H9 (cell line): ENCODE results near the gene IKZF1. TPM values are rescaled to one million over a fixed set of nuclear protein-coding genes. Genes with fewer than 3 reads are reported as not detected.

Experiments
- DNase-seq: peaks from one replicate; pipeline ENCODE4 v3.0.0-alpha.2; 2017
- H2AFZ ChIP-seq: one replicate; pipeline ENCODE4 v1.6.1; 2013; ENCODE audit warnings: mild to moderate bottlenecking, low read length, control low read depth, moderate library complexity
- H2AK5ac ChIP-seq: 2 replicates; pipeline ENCODE4 v1.6.1; 2013; ENCODE audit warnings: low read length, control low read depth, mixed read lengths; ENCODE audit not compliant: insufficient read length
- H2BK120ac ChIP-seq: one replicate; pipeline ENCODE4 v1.6.1; 2013; ENCODE audit warnings: low read depth, mild to moderate bottlenecking, low read length, control low read depth, inconsistent platforms; ENCODE audit not compliant: poor library complexity, severe bottlenecking
- H2BK12ac ChIP-seq: 2 replicates; pipeline ENCODE4 v1.6.1; 2013; ENCODE audit warnings: low read length, control low read depth, mixed read lengths, low read depth; ENCODE audit not compliant: insufficient read length
- H2BK15ac ChIP-seq: 2 replicates; pipeline ENCODE4 v1.6.1; 2013; ENCODE audit warnings: low read depth, low read length, control low read depth
- H2BK20ac ChIP-seq: one replicate; pipeline ENCODE4 v1.6.1; 2013; ENCODE audit warnings: low read depth, mild to moderate bottlenecking, low read length, control low read depth, inconsistent platforms; ENCODE audit not compliant: poor library complexity, severe bottlenecking
- H2BK5ac ChIP-seq: 2 replicates; pipeline ENCODE4 v1.6.1; 2013; ENCODE audit warnings: low read length, control low read depth, mixed read lengths; ENCODE audit not compliant: insufficient read length
- H3K14ac ChIP-seq: 2 replicates; pipeline ENCODE4 v1.6.1; 2013; ENCODE audit warnings: low read length, control low read depth; ENCODE audit not compliant: insufficient read depth
- H3K18ac ChIP-seq: 2 replicates; pipeline ENCODE4 v1.6.1; 2013; ENCODE audit warnings: low read depth, mild to moderate bottlenecking, mixed read lengths, low read length, control low read depth; ENCODE audit not compliant: insufficient read length
- H3K23ac ChIP-seq: 2 replicates; pipeline ENCODE4 v1.6.1; 2013; ENCODE audit warnings: low read length, control low read depth, mixed read lengths, low read depth; ENCODE audit not compliant: insufficient read length
- H3K23me2 ChIP-seq: 2 replicates; pipeline ENCODE4 v1.6.1; 2013; ENCODE audit warnings: low read depth, mild to moderate bottlenecking, mixed read lengths, low read length, control low read depth; ENCODE audit not compliant: insufficient read length, poor library complexity, severe bottlenecking
- H3K27ac ChIP-seq: 2 replicates; pipeline ENCODE4 v1.5.1; 2013; ENCODE audit warnings: low read length, control low read depth, mixed read lengths, low read depth; ENCODE audit not compliant: insufficient read length
- H3K27me3 ChIP-seq: 2 replicates; pipeline ENCODE4 v1.6.1; 2013; ENCODE audit warnings: low read length, control low read depth, inconsistent platforms; ENCODE audit not compliant: insufficient read depth
- H3K4ac ChIP-seq: 2 replicates; pipeline ENCODE4 v1.6.1; 2013; ENCODE audit warnings: low read depth, mild to moderate bottlenecking, control low read depth, inconsistent platforms, low read length, moderate library complexity
- H3K4me1 ChIP-seq: 2 replicates; pipeline ENCODE4 v1.6.1; 2013; ENCODE audit warnings: low read length, control low read depth, inconsistent platforms; ENCODE audit not compliant: insufficient read depth
- H3K4me2 ChIP-seq: 2 replicates; pipeline ENCODE4 v1.6.1; 2013; ENCODE audit warnings: low read length, control low read depth, mixed read lengths; ENCODE audit not compliant: insufficient read length, insufficient read depth
- H3K56ac ChIP-seq: 2 replicates; pipeline ENCODE4 v1.6.1; 2013; ENCODE audit warnings: low read depth, mild to moderate bottlenecking, mixed read lengths, low read length, control low read depth; ENCODE audit not compliant: insufficient read length
- H3K79me1 ChIP-seq: 2 replicates; pipeline ENCODE4 v1.6.1; 2013; ENCODE audit warnings: low read depth, mild to moderate bottlenecking, moderate library complexity, low read length, control low read depth, inconsistent platforms; ENCODE audit not compliant: insufficient read depth, poor library complexity, severe bottlenecking
- H3K79me2 ChIP-seq: 2 replicates; pipeline ENCODE4 v1.6.1; 2013; ENCODE audit warnings: low read length, control low read depth, inconsistent platforms; ENCODE audit not compliant: insufficient read depth
- H3K9ac ChIP-seq: 2 replicates; pipeline ENCODE4 v1.6.1; 2013; ENCODE audit warnings: low read length, control low read depth, mixed read lengths; ENCODE audit not compliant: insufficient read length; ENCODE audit errors: extremely low read depth
- H3K9me3 ChIP-seq: one replicate; pipeline ENCODE4 v1.6.1; 2013; ENCODE audit warnings: low read depth, low read length, inconsistent platforms; ENCODE audit not compliant: control insufficient read depth
- H3T11ph ChIP-seq: one replicate; pipeline ENCODE4 v1.6.1; 2013; ENCODE audit warnings: mild to moderate bottlenecking, low read length, control low read depth, inconsistent platforms
- H4K20me1 ChIP-seq: one replicate; pipeline ENCODE4 v1.6.1; 2013; ENCODE audit not compliant: control insufficient read depth, insufficient read length, insufficient read depth
- H4K5ac ChIP-seq: 2 replicates; pipeline ENCODE4 v1.6.1; 2013; ENCODE audit warnings: low read depth, mild to moderate bottlenecking, mixed read lengths, low read length, control low read depth; ENCODE audit not compliant: insufficient read length
- H4K8ac ChIP-seq: replicated peaks from 2 replicates; pipeline ENCODE4 v1.6.1; 2013; ENCODE audit warnings: low read length, control low read depth, mixed read lengths, low read depth; ENCODE audit not compliant: insufficient read length
- H4K91ac ChIP-seq: 2 replicates; pipeline ENCODE4 v1.6.1; 2013; ENCODE audit warnings: low read depth, mild to moderate bottlenecking, moderate library complexity, mixed read lengths, low read length, control low read depth; ENCODE audit not compliant: insufficient read length
- H3K27ac Mint-ChIP-seq, 3 experiments: 2 replicates in 2 of 3; 3 replicates in 1 of 3; pipeline ENCODE4 v1.8.0; 2020 to 2021; ENCODE audit warnings: mixed read lengths in 3 of 3, mild to moderate bottlenecking in 1 of 3, moderate library complexity in 1 of 3
- H3K27me3 Mint-ChIP-seq: 2 replicates; pipeline ENCODE4 v1.8.0; 2021; ENCODE audit warnings: low read depth, mild to moderate bottlenecking, moderate library complexity, mixed read lengths
- H3K36me3 Mint-ChIP-seq, 3 experiments: 2 replicates in 2 of 3; 3 replicates in 1 of 3; pipeline ENCODE4 v1.8.0; 2020 to 2021; ENCODE audit warnings: low read depth in 3 of 3, mixed read lengths in 3 of 3; ENCODE audit not compliant: insufficient read depth in 1 of 3
- H3K4me1 Mint-ChIP-seq, 2 experiments: 2 replicates each; pipeline ENCODE4 v1.8.0; 2020; ENCODE audit warnings: mixed read lengths in 2 of 2
- H3K4me3 Mint-ChIP-seq, 2 experiments: 2 replicates in 1 of 2; 3 replicates in 1 of 2; pipeline ENCODE4 v1.8.0; 2020 to 2021; ENCODE audit warnings: mild to moderate bottlenecking in 2 of 2, mixed read lengths in 2 of 2, moderate library complexity in 1 of 2
- H3K9me3 Mint-ChIP-seq, 2 experiments: 2 replicates in 1 of 2; 3 replicates in 1 of 2; pipeline ENCODE4 v1.8.0; 2020; ENCODE audit warnings: mild to moderate bottlenecking in 2 of 2, mixed read lengths in 2 of 2, moderate library complexity in 1 of 2
- CTCF ChIP-seq: fragments of 200-600 bp; sonication (generic); conservative IDR thresholded peaks from 3 replicates; pipeline ENCODE4 v1.8.0; 2021; ENCODE audit warnings: antibody characterized with exemption, mild to moderate bottlenecking
- WGBS: extraction: QIAGEN DNeasy Blood & Tissue Kit; methylation state at CpG from one replicate; pipeline ENCODE4 v1.1.7; 2013; ENCODE audit warnings: missing lambda C conversion rate, low lambda C conversion rate, mixed read lengths; ENCODE audit not compliant: insufficient read length; ENCODE audit errors: extremely low coverage; 5-methylcytosine and 5-hydroxymethylcytosine counted together
- total RNA-seq: library from RNA; stranded (reverse); gene quantifications from 2 replicates; pipeline ENCODE4 v1.2.1, GENCODE V29; 2021

The IKZF1 gene
- total RNA-seq, 1 experiment from 2014 or later = 0.98 TPM

GRCh38 chr7:50348469-50349162 is 44.1 kb downstream of the IKZF1 start:
- H3K9me3 ChIP-seq = no peaks in the 10 kb centered on the region
- no peaks in the 10 kb centered on the region for H3K4me1 ChIP-seq
- H3K23ac ChIP-seq = no peak overlapping the region
- H2BK15ac ChIP-seq = no peak overlapping the region
- H4K8ac ChIP-seq = no peak overlapping the region
- no peak overlapping the region for H3K4me2 ChIP-seq
- no peak overlapping the region for H2AK5ac ChIP-seq
- H3K9me3 Mint-ChIP-seq = no peaks in the 10 kb centered on the region
- no peak overlapping the region for H2BK20ac ChIP-seq
- no peak overlapping the region for H3K27ac ChIP-seq
- no peak overlapping the region for H2BK5ac ChIP-seq
- H3K4me1 Mint-ChIP-seq = no peaks in the 10 kb centered on the region
- no peaks in the 10 kb centered on the region for H3K27me3 ChIP-seq
- H3K23me2 ChIP-seq = no peaks in the 10 kb centered on the region
- no peaks in the 10 kb centered on the region; the same call in 1 of the 2 replicates for H3K27me3 Mint-ChIP-seq
- no peak overlapping the region for H4K5ac ChIP-seq
- no peak for DNase-seq
- H3K4me3 Mint-ChIP-seq = no peak overlapping the region
- no peak overlapping the region for H3K14ac ChIP-seq
- H3K27ac Mint-ChIP-seq = no peak overlapping the region
- no peak overlapping the region for H4K91ac ChIP-seq
- H3K18ac ChIP-seq = no peak overlapping the region
- H3K36me3 Mint-ChIP-seq = no peaks in the 10 kb centered on the region; a peak in 1 of 7 replicates
- no peaks in the 10 kb centered on the region for H3K79me1 ChIP-seq
- no peak overlapping the region for H3T11ph ChIP-seq
- no peak overlapping the region for H2BK12ac ChIP-seq
- no peaks in the 10 kb centered on the region for H3K79me2 ChIP-seq
- no peak overlapping the region for H2AFZ ChIP-seq
- no peak for TF ChIP-seq CTCF
- H2BK120ac ChIP-seq = no peak overlapping the region
- no CpG with 5 or more reads among the region's 8 CpGs for WGBS
- no peaks in the 10 kb centered on the region for H4K20me1 ChIP-seq
- no peak overlapping the region for H3K9ac ChIP-seq
- H3K56ac ChIP-seq = no peak overlapping the region
- H3K4ac ChIP-seq = no peak overlapping the region
